GM23338 (cell line): ENCODE results near the gene NEB. TPM values are rescaled to one million over a fixed set of nuclear protein-coding genes. Genes with fewer than 3 reads are reported as not detected.

Experiments
- ATAC-seq: fragments of 200-7000 bp; cut with Tn5 transposase; 3 replicates; pipeline ENCODE4 v1.9.1; 2020
- DNase-seq: peaks from one replicate; pipeline ENCODE4 v3.0.0-alpha.2; 2015; ENCODE audit warnings: low spot score
- H2AFZ ChIP-seq: fragments of 200-600 bp; sonication (generic); 2 replicates; pipeline ENCODE4 v1.8.0; 2016; ENCODE audit warnings: antibody characterized with exemption, mild to moderate bottlenecking, moderate library complexity
- H3F3A ChIP-seq: fragments of 200-600 bp; sonication (generic); replicated peaks from 2 replicates; pipeline ENCODE4 v1.8.0; 2017; ENCODE audit warnings: antibody characterized with exemption, mixed run types, low read depth
- H3K27ac ChIP-seq: fragments of 200-600 bp; sonication (generic); 2 replicates; pipeline ENCODE4 v1.6.1; 2016; ENCODE audit warnings: low read depth
- H3K27me3 ChIP-seq: fragments of 200-600 bp; sonication (generic); 2 replicates; pipeline ENCODE4 v1.8.0; 2016; ENCODE audit warnings: mild to moderate bottlenecking, mixed run types, moderate library complexity; ENCODE audit not compliant: insufficient read depth
- H3K36me3 ChIP-seq: fragments of 200-600 bp; sonication (generic); 2 replicates; pipeline ENCODE4 v1.8.0; 2016; ENCODE audit warnings: mild to moderate bottlenecking; ENCODE audit not compliant: insufficient read depth
- H3K4me1 ChIP-seq: fragments of 200-600 bp; sonication (generic); 2 replicates; pipeline ENCODE4 v1.8.0; 2016; ENCODE audit warnings: mild to moderate bottlenecking, moderate library complexity; ENCODE audit not compliant: insufficient read depth
- H3K4me2 ChIP-seq: fragments of 200-600 bp; sonication (generic); 2 replicates; pipeline ENCODE4 v1.7.1; 2017; ENCODE audit warnings: mixed run types
- H3K4me3 ChIP-seq: fragments of 200-600 bp; sonication (generic); 2 replicates; pipeline ENCODE4 v1.6.1; 2016; ENCODE audit warnings: mixed run types
- H3K79me2 ChIP-seq: fragments of 200-600 bp; sonication (generic); replicated peaks from 2 replicates; pipeline ENCODE4 v1.8.0; 2017; ENCODE audit warnings: mild to moderate bottlenecking; ENCODE audit not compliant: insufficient read depth
- H3K9me2 ChIP-seq: fragments of 200-600 bp; sonication (generic); 2 replicates; pipeline ENCODE4 v1.8.0; 2017; ENCODE audit not compliant: insufficient read depth
- H4K20me1 ChIP-seq: fragments of 200-600 bp; sonication (generic); replicated peaks from 2 replicates; pipeline ENCODE4 v1.8.0; 2017; ENCODE audit warnings: mild to moderate bottlenecking; ENCODE audit not compliant: insufficient read depth
- H3K27ac Mint-ChIP-seq: 2 replicates; pipeline ENCODE4 v1.8.0; 2020; ENCODE audit warnings: inconsistent platforms, mild to moderate bottlenecking, moderate library complexity, mixed read lengths
- H3K27me3 Mint-ChIP-seq: 3 replicates; pipeline ENCODE4 v1.8.0; 2022; ENCODE audit warnings: low read depth, mild to moderate bottlenecking, moderate library complexity, mixed read lengths, inconsistent platforms; ENCODE audit not compliant: insufficient read depth, poor library complexity
- H3K36me3 Mint-ChIP-seq: 3 replicates; pipeline ENCODE4 v1.8.0; 2021; ENCODE audit warnings: low read depth, mild to moderate bottlenecking, inconsistent platforms, moderate library complexity, mixed read lengths
- H3K4me1 Mint-ChIP-seq: 3 replicates; pipeline ENCODE4 v1.8.0; 2020; ENCODE audit warnings: mild to moderate bottlenecking, inconsistent platforms, mixed read lengths
- H3K4me3 Mint-ChIP-seq: 3 replicates; pipeline ENCODE4 v1.8.0; 2021; ENCODE audit warnings: moderate library complexity, mild to moderate bottlenecking, inconsistent platforms, mixed read lengths
- H3K9me3 Mint-ChIP-seq: 3 replicates; pipeline ENCODE4 v1.8.0; 2020; ENCODE audit warnings: moderate library complexity, mild to moderate bottlenecking, inconsistent platforms, mixed read lengths
- CREB1 ChIP-seq: fragments of 250-450 bp; sonication (Bioruptor Pico); IDR thresholded peaks from 2 replicates; pipeline ENCODE4 v1.5.0; 2020; ENCODE audit warnings: low read depth, mild to moderate bottlenecking, moderate library complexity
- EZH2 ChIP-seq: fragments of 200-600 bp; sonication (generic); IDR thresholded peaks from one replicate; pipeline ENCODE4 v1.8.0; 2017; ENCODE audit warnings: antibody characterized with exemption, mild to moderate bottlenecking, low read depth; ENCODE audit not compliant: unreplicated experiment
- EZH2phosphoT487 ChIP-seq: fragments of 200-600 bp; sonication (generic); IDR thresholded peaks from one replicate; pipeline ENCODE4 v1.8.1; 2018; ENCODE audit warnings: antibody characterized with exemption; ENCODE audit not compliant: unreplicated experiment
- JUNB ChIP-seq: IDR thresholded peaks from one replicate; pipeline ENCODE4 v1.6.1; 2016; ENCODE audit warnings: antibody characterized with exemption; ENCODE audit not compliant: unreplicated experiment
- NANOG ChIP-seq: IDR thresholded peaks from 2 replicates; pipeline ENCODE4 v1.6.1; 2016; ENCODE audit warnings: antibody characterized with exemption, borderline replicate concordance
- POLR2AphosphoS5 ChIP-seq: IDR thresholded peaks from 2 replicates; pipeline ENCODE4 v1.6.1; 2016; ENCODE audit warnings: antibody characterized with exemption, low read depth
- STAT1 ChIP-seq: IDR thresholded peaks from one replicate; pipeline ENCODE4 v1.6.1; 2016; ENCODE audit warnings: antibody characterized with exemption; ENCODE audit not compliant: unreplicated experiment
- ZNF114 ChIP-seq: fragments of 250-450 bp; sonication (Bioruptor Pico); IDR thresholded peaks from 2 replicates; pipeline ENCODE4 v1.5.0; 2020; ENCODE audit warnings: mild to moderate bottlenecking, moderate library complexity
- ZNF331 ChIP-seq: fragments of 250-450 bp; sonication (Bioruptor Pico); IDR thresholded peaks from 2 replicates; pipeline ENCODE4 v1.5.0; 2020; ENCODE audit warnings: low read depth, mild to moderate bottlenecking, moderate library complexity
- polyA plus RNA-seq: library from polyadenylated mRNA; unstranded; fragments of >200 nt; fragmentation: Nextera tagmentation; extraction: Ambion mirVana; gene quantifications from 2 replicates; pipeline ENCODE4 v1.2.1, GENCODE V29; 2016
- total RNA-seq: library from RNA; depleted of rRNA; stranded (reverse); fragments of >200 nt; shearing (Covaris generic); gene quantifications from 2 replicates; pipeline ENCODE4 v1.2.3, GENCODE V29; 2014
- TF ChIP-seq, protein P1 (sequence below): IDR thresholded peaks from one replicate; pipeline ENCODE4 v1.6.1; 2018; ENCODE audit warnings: antibody characterized with exemption; ENCODE audit not compliant: unreplicated experiment
- TF ChIP-seq, protein P2 (sequence below): IDR thresholded peaks from 2 replicates; pipeline ENCODE4 v1.6.1; 2016; ENCODE audit warnings: antibody characterized with exemption
- TF ChIP-seq, protein P3 (sequence below), 2 experiments: fragments of 200-600 bp in 1 of 2; sonication (generic) in 1 of 2; conservative IDR thresholded peaks; 2 replicates each; pipeline versions ENCODE4 v1.5.1 to v1.6.1; 2016 to 2017; ENCODE audit warnings: antibody characterized with exemption in 2 of 2, low read depth in 2 of 2, mild to moderate bottlenecking in 2 of 2, moderate library complexity in 1 of 2
- TF ChIP-seq, protein P4 (sequence below): fragments of 250-450 bp; sonication (Bioruptor Pico); IDR thresholded peaks from 2 replicates; pipeline ENCODE4 v1.5.0; 2020; ENCODE audit warnings: mild to moderate bottlenecking, moderate library complexity

The NEB gene
- total and polyA plus RNA-seq, 2 experiments from 2014 or later = 6.2 to 13.7 TPM

DNA sequence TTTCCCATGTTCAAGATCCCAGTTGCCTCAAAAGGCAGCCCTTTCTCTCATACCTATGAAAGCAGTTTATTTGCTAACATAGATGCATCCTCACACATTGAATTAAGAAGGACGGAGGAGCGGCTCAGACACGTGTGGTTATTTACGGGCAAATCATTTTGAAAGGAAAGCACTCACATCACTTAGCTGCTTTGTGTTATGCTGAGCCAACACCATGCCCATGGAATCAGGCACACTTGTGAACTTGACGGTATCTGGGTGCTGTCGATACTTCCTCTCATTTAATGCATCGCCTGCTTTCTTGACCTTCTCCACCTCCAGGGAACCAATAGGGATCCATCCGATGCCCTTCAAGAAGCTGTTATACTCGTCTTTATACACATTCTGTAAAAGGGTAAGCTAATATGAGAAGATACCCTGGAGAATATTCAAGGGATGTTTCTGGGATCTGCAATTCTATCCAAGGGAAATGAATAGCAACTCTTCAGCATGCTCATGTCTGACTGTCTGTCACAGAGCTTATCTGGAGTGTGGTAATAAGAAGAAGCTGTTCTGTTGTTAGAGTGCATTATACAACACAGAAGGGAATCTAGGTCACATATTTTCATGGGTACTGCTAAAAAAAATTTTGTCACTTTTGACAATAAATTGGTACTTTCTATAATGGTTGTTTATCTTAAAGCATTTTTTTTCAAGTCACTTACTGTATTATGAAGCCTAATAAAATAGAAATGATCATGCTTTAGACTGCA lies 63.3 kb downstream of the NEB start:
- ATAC-seq (no peak), DNase-seq (no peak)
- H3K9me3 Mint-ChIP-seq = no peaks in the 10 kb centered on the region
- H3K4me1 ChIP-seq = peaks cover 23% of the 10 kb centered on the region
- H3K27ac ChIP-seq = no peak overlapping the region
- H3K4me2 ChIP-seq = no peak overlapping the region
- no peaks in the 10 kb centered on the region for H3K27me3 ChIP-seq
- H3K4me3 Mint-ChIP-seq = no peak overlapping the region
- peaks cover 21% of the 10 kb centered on the region for H3K4me1 Mint-ChIP-seq
- H3K27ac Mint-ChIP-seq = no peak overlapping the region
- H2AFZ ChIP-seq = no peak overlapping the region
- H3K36me3 ChIP-seq = no peaks in the 10 kb centered on the region
- H3K36me3 Mint-ChIP-seq = no peaks in the 10 kb centered on the region
- no peaks in the 10 kb centered on the region for H3K9me2 ChIP-seq
- H3K27me3 Mint-ChIP-seq = no peaks in the 10 kb centered on the region
- TF ChIP-seq ZNF114 (CRISPR knock-in tag) (no peak), NANOG (no peak), CREB1 (CRISPR knock-in tag) (no peak), ZNF331 (CRISPR knock-in tag) (no peak), STAT1 (no peak), JUNB (no peak), EZH2phosphoT487 (no peak), EZH2 (no peak), POLR2AphosphoS5 (no peak)
- TF ChIP-seq, protein P1, sequence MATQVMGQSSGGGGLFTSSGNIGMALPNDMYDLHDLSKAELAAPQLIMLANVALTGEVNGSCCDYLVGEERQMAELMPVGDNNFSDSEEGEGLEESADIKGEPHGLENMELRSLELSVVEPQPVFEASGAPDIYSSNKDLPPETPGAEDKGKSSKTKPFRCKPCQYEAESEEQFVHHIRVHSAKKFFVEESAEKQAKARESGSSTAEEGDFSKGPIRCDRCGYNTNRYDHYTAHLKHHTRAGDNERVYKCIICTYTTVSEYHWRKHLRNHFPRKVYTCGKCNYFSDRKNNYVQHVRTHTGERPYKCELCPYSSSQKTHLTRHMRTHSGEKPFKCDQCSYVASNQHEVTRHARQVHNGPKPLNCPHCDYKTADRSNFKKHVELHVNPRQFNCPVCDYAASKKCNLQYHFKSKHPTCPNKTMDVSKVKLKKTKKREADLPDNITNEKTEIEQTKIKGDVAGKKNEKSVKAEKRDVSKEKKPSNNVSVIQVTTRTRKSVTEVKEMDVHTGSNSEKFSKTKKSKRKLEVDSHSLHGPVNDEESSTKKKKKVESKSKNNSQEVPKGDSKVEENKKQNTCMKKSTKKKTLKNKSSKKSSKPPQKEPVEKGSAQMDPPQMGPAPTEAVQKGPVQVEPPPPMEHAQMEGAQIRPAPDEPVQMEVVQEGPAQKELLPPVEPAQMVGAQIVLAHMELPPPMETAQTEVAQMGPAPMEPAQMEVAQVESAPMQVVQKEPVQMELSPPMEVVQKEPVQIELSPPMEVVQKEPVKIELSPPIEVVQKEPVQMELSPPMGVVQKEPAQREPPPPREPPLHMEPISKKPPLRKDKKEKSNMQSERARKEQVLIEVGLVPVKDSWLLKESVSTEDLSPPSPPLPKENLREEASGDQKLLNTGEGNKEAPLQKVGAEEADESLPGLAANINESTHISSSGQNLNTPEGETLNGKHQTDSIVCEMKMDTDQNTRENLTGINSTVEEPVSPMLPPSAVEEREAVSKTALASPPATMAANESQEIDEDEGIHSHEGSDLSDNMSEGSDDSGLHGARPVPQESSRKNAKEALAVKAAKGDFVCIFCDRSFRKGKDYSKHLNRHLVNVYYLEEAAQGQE = no peak
- TF ChIP-seq, protein P2, sequence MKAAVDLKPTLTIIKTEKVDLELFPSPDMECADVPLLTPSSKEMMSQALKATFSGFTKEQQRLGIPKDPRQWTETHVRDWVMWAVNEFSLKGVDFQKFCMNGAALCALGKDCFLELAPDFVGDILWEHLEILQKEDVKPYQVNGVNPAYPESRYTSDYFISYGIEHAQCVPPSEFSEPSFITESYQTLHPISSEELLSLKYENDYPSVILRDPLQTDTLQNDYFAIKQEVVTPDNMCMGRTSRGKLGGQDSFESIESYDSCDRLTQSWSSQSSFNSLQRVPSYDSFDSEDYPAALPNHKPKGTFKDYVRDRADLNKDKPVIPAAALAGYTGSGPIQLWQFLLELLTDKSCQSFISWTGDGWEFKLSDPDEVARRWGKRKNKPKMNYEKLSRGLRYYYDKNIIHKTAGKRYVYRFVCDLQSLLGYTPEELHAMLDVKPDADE = no peak
- TF ChIP-seq, protein P3, sequence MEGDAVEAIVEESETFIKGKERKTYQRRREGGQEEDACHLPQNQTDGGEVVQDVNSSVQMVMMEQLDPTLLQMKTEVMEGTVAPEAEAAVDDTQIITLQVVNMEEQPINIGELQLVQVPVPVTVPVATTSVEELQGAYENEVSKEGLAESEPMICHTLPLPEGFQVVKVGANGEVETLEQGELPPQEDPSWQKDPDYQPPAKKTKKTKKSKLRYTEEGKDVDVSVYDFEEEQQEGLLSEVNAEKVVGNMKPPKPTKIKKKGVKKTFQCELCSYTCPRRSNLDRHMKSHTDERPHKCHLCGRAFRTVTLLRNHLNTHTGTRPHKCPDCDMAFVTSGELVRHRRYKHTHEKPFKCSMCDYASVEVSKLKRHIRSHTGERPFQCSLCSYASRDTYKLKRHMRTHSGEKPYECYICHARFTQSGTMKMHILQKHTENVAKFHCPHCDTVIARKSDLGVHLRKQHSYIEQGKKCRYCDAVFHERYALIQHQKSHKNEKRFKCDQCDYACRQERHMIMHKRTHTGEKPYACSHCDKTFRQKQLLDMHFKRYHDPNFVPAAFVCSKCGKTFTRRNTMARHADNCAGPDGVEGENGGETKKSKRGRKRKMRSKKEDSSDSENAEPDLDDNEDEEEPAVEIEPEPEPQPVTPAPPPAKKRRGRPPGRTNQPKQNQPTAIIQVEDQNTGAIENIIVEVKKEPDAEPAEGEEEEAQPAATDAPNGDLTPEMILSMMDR (conservative IDR thresholded peaks at IDR 0.05; ENCODE audit: low read depth in 2 of 2) = no peak
- TF ChIP-seq, protein P4, sequence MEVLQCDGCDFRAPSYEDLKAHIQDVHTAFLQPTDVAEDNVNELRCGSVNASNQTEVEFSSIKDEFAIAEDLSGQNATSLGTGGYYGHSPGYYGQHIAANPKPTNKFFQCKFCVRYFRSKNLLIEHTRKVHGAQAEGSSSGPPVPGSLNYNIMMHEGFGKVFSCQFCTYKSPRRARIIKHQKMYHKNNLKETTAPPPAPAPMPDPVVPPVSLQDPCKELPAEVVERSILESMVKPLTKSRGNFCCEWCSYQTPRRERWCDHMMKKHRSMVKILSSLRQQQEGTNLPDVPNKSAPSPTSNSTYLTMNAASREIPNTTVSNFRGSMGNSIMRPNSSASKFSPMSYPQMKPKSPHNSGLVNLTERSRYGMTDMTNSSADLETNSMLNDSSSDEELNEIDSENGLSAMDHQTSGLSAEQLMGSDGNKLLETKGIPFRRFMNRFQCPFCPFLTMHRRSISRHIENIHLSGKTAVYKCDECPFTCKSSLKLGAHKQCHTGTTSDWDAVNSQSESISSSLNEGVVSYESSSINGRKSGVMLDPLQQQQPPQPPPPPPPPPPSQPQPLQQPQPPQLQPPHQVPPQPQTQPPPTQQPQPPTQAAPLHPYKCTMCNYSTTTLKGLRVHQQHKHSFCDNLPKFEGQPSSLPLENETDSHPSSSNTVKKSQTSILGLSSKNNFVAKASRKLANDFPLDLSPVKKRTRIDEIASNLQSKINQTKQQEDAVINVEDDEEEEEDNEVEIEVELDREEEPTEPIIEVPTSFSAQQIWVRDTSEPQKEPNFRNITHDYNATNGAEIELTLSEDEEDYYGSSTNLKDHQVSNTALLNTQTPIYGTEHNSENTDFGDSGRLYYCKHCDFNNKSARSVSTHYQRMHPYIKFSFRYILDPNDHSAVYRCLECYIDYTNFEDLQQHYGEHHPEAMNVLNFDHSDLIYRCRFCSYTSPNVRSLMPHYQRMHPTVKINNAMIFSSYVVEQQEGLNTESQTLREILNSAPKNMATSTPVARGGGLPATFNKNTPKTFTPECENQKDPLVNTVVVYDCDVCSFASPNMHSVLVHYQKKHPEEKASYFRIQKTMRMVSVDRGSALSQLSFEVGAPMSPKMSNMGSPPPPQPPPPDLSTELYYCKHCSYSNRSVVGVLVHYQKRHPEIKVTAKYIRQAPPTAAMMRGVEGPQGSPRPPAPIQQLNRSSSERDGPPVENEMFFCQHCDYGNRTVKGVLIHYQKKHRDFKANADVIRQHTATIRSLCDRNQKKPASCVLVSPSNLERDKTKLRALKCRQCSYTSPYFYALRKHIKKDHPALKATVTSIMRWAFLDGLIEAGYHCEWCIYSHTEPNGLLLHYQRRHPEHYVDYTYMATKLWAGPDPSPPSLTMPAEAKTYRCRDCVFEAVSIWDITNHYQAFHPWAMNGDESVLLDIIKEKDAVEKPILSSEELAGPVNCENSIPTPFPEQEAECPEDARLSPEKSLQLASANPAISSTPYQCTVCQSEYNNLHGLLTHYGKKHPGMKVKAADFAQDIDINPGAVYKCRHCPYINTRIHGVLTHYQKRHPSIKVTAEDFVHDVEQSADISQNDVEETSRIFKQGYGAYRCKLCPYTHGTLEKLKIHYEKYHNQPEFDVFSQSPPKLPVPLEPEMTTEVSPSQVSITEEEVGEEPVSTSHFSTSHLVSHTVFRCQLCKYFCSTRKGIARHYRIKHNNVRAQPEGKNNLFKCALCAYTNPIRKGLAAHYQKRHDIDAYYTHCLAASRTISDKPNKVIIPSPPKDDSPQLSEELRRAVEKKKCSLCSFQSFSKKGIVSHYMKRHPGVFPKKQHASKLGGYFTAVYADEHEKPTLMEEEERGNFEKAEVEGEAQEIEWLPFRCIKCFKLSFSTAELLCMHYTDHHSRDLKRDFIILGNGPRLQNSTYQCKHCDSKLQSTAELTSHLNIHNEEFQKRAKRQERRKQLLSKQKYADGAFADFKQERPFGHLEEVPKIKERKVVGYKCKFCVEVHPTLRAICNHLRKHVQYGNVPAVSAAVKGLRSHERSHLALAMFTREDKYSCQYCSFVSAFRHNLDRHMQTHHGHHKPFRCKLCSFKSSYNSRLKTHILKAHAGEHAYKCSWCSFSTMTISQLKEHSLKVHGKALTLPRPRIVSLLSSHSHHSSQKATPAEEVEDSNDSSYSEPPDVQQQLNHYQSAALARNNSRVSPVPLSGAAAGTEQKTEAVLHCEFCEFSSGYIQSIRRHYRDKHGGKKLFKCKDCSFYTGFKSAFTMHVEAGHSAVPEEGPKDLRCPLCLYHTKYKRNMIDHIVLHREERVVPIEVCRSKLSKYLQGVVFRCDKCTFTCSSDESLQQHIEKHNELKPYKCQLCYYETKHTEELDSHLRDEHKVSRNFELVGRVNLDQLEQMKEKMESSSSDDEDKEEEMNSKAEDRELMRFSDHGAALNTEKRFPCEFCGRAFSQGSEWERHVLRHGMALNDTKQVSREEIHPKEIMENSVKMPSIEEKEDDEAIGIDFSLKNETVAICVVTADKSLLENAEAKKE = no peak
- no peaks in the 10 kb centered on the region for H4K20me1 ChIP-seq
- H3F3A ChIP-seq = no peaks in the 10 kb centered on the region
- H3K4me3 ChIP-seq = no peak overlapping the region
- H3K79me2 ChIP-seq = no peaks in the 10 kb centered on the region
